WTC11 (cell line): Measurements from ENCODE around the gene ARRDC3.

Experiments
- CBFB ChIP-seq: sonication (generic); formaldehyde crosslinking; IDR thresholded peaks from 2 replicates; pipeline ENCODE4 v1.8.1; 2022; ENCODE audit warnings: mild to moderate bottlenecking, low read depth, missing genetic modification reagents
- CREB1 ChIP-seq: sonication (generic); formaldehyde crosslinking; IDR thresholded peaks from 2 replicates; pipeline ENCODE4 v1.8.0; 2023; ENCODE audit warnings: mild to moderate bottlenecking, missing genetic modification reagents
- JUN ChIP-seq: sonication (generic); formaldehyde crosslinking; IDR thresholded peaks from 2 replicates; pipeline ENCODE4 v1.8.0; 2023; ENCODE audit warnings: mild to moderate bottlenecking, missing genetic modification reagents
- MXD4 ChIP-seq: fragments of 250-450 bp; sonication (Bioruptor Pico); IDR thresholded peaks from 2 replicates; pipeline ENCODE4 v1.8.0; 2021; ENCODE audit warnings: mild to moderate bottlenecking, moderate library complexity, borderline replicate concordance
- NR1H2 ChIP-seq: sonication (generic); formaldehyde crosslinking; IDR thresholded peaks from 2 replicates; pipeline ENCODE4 v1.9.0; 2021; ENCODE audit warnings: mild to moderate bottlenecking, moderate library complexity, missing genetic modification reagents
- ZNF121 ChIP-seq: sonication (generic); formaldehyde crosslinking; IDR thresholded peaks from 2 replicates; pipeline ENCODE4 v1.8.0; 2023; ENCODE audit warnings: missing genetic modification reagents
- ZNF138 ChIP-seq: sonication (generic); formaldehyde crosslinking; conservative IDR thresholded peaks from 2 replicates; pipeline ENCODE4 v1.8.1; 2022; ENCODE audit warnings: mild to moderate bottlenecking, moderate library complexity, missing genetic modification reagents
- ZNF263 ChIP-seq: sonication (generic); formaldehyde crosslinking; IDR thresholded peaks from 2 replicates; pipeline ENCODE4 v1.8.1; 2022; ENCODE audit warnings: low read depth, mild to moderate bottlenecking, moderate library complexity, missing genetic modification reagents
- TF ChIP-seq, protein P1 (sequence below): fragments of 200-600 bp; IDR thresholded peaks from 2 replicates; pipeline ENCODE4 v1.8.0; 2022; ENCODE audit warnings: antibody characterized with exemption
- TF ChIP-seq, protein P2 (sequence below): sonication (generic); formaldehyde crosslinking; IDR thresholded peaks from 2 replicates; pipeline ENCODE4 v1.8.1; 2022; ENCODE audit warnings: mild to moderate bottlenecking, moderate library complexity, missing genetic modification reagents
- TF ChIP-seq, protein P3 (sequence below): sonication (generic); formaldehyde crosslinking; IDR thresholded peaks from 2 replicates; pipeline ENCODE4 v1.8.0; 2022; ENCODE audit warnings: mild to moderate bottlenecking, missing genetic modification reagents

DNA sequence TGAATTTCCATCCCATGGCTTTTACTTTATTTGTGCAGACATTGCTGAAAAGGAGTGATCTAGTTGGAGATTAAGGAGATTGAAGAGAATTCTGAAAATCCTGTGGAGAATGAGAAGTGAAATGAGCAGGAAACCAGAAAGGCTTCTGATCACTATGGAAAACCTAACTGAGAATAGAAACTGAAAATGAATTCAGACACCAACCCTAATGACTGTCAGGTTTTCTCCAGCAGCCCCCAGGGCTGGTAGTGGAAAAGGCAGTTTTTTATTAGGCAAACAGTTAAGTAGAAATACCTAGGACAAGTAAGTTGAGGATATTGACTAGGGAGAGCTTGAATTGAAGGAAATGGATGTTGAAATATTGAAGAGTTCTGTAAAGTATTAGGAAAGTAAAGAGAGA is 14.7 kb upstream of the ARRDC3 start:
- TF ChIP-seq, protein P1, sequence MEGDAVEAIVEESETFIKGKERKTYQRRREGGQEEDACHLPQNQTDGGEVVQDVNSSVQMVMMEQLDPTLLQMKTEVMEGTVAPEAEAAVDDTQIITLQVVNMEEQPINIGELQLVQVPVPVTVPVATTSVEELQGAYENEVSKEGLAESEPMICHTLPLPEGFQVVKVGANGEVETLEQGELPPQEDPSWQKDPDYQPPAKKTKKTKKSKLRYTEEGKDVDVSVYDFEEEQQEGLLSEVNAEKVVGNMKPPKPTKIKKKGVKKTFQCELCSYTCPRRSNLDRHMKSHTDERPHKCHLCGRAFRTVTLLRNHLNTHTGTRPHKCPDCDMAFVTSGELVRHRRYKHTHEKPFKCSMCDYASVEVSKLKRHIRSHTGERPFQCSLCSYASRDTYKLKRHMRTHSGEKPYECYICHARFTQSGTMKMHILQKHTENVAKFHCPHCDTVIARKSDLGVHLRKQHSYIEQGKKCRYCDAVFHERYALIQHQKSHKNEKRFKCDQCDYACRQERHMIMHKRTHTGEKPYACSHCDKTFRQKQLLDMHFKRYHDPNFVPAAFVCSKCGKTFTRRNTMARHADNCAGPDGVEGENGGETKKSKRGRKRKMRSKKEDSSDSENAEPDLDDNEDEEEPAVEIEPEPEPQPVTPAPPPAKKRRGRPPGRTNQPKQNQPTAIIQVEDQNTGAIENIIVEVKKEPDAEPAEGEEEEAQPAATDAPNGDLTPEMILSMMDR = no peak
- no peak for TF ChIP-seq ZNF263 (CRISPR knock-in tag)
- TF ChIP-seq ZNF121 (CRISPR knock-in tag) = no peak
- TF ChIP-seq NR1H2 (CRISPR knock-in tag) = no peak
- TF ChIP-seq, protein P2, sequence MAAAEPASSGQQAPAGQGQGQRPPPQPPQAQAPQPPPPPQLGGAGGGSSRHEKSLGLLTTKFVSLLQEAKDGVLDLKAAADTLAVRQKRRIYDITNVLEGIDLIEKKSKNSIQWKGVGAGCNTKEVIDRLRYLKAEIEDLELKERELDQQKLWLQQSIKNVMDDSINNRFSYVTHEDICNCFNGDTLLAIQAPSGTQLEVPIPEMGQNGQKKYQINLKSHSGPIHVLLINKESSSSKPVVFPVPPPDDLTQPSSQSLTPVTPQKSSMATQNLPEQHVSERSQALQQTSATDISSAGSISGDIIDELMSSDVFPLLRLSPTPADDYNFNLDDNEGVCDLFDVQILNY = no peak
- no peak for TF ChIP-seq MXD4 (CRISPR knock-in tag)
- TF ChIP-seq ZNF138 = no peak
- no peak for TF ChIP-seq JUN (CRISPR knock-in tag)
- no peak for TF ChIP-seq CBFB (CRISPR knock-in tag)
- no peak for TF ChIP-seq CREB1
- TF ChIP-seq, protein P3, sequence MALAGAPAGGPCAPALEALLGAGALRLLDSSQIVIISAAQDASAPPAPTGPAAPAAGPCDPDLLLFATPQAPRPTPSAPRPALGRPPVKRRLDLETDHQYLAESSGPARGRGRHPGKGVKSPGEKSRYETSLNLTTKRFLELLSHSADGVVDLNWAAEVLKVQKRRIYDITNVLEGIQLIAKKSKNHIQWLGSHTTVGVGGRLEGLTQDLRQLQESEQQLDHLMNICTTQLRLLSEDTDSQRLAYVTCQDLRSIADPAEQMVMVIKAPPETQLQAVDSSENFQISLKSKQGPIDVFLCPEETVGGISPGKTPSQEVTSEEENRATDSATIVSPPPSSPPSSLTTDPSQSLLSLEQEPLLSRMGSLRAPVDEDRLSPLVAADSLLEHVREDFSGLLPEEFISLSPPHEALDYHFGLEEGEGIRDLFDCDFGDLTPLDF (CRISPR knock-in tag) = no peak
